Testis (tissue), 3 donors: Measurements from ENCODE around the gene BNC2. TPM values are rescaled to one million over a fixed set of nuclear protein-coding genes. Genes with fewer than 3 reads are reported as not detected.
A peak's percentile ranks its signal among the peaks of the same experiment; 100 is the strongest.

ENCODE experiments used
- DNase-seq: peaks from one replicate; pipeline ENCODE4 v3.0.0-alpha.2; 2019
- H3K27ac ChIP-seq, 2 donors: fragments of 200-600 bp; sonication (generic); one replicate each; pipeline ENCODE4 v1.5.1; 2019
- H3K27me3 ChIP-seq: fragments of 200-600 bp; sonication (generic); one replicate; pipeline ENCODE4 v1.5.1; 2019
- H3K36me3 ChIP-seq: fragments of 200-600 bp; sonication (generic); one replicate; pipeline ENCODE4 v1.5.1; 2017; ENCODE audit warnings: low read depth; ENCODE audit errors: missing control alignments
- H3K4me1 ChIP-seq: fragments of 200-600 bp; sonication (generic); one replicate; pipeline ENCODE4 v1.5.1; 2019
- H3K4me3 ChIP-seq, 2 donors: fragments of 200-600 bp; sonication (generic); one replicate each; pipeline ENCODE4 v1.5.1; 2017 to 2019
- H3K9me3 ChIP-seq: fragments of 200-600 bp; sonication (generic); one replicate; pipeline ENCODE4 v1.5.1; 2017
- POLR2A ChIP-seq: fragments of 450-650 bp; IDR thresholded peaks from one replicate; pipeline ENCODE4 v1.6.1; 2017; ENCODE audit warnings: antibody characterized with exemption, mild to moderate bottlenecking, moderate library complexity
- WGBS, 2 donors: methylation state at CpG; one replicate each; pipeline ENCODE4 v1.1.5; 2018; 5-methylcytosine and 5-hydroxymethylcytosine counted together
- intact Hi-C: fragments of 100-400 bp; cut with DNase I; formaldehyde crosslinking; loops from one replicate; pipeline ENCODE4 v1.15.1; 2023; ENCODE audit warnings: low total_unique reads
- polyA plus RNA-seq: library from polyadenylated mRNA; stranded (reverse); fragments of 350-450 nt; fragmentation: Illumina TruSeq; extraction: RNeasy Lipid Tissue Mini Kit (QIAGEN cat#74804); gene quantifications from one replicate; pipeline ENCODE4 v1.2.3, GENCODE V29; 2014; ENCODE audit warnings: low read depth, low replicate concordance; ENCODE audit not compliant: insufficient read depth
- total RNA-seq, 2 donors: library from RNA; depleted of rRNA; stranded (reverse); fragments of >200 nt; gene quantifications; one replicate each; pipeline ENCODE4 v1.2.3, GENCODE V29; 2016
- TF ChIP-seq, protein P1 (sequence below), 3 experiments: fragments of 450-650 bp in 2 of 3; fragments of 200-600 bp in 1 of 3; sonication (generic) in 1 of 3; IDR thresholded peaks; one replicate each; pipeline ENCODE4 v1.5.1; 2016 to 2019; ENCODE audit warnings: antibody characterized with exemption in 3 of 3, mild to moderate bottlenecking in 2 of 3, moderate library complexity in 1 of 3

BNC2 gene
- total and polyA plus RNA-seq, 3 donors from 2014 or later, result 14.6 to 35.2 (median 32.0) TPM

DNA sequence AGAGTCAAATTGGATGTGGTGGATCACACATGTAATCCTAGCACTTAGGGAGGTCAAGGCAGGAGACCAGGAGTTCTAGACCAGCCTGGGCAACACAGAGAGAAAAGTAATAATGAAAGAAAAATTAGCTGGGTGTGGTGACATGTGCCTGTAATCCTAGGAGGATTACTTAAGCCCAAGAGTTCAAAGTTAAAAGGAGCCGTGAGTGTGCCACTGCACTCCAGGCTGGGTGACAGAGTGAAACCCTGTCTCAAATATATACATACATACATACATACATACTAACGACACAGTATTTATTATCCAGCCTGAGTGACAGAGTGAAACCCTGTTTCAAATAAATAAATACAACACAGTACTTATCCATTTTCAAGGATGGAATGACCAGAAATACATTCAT is 180.3 kb downstream of the BNC2 start:
- peaks cover 19% of the 10 kb centered on the region for H3K4me1 ChIP-seq
- H3K27me3 ChIP-seq, result no peaks in the 10 kb centered on the region
- H3K9me3 ChIP-seq, result no peaks in the 10 kb centered on the region
- TF ChIP-seq, protein P1, sequence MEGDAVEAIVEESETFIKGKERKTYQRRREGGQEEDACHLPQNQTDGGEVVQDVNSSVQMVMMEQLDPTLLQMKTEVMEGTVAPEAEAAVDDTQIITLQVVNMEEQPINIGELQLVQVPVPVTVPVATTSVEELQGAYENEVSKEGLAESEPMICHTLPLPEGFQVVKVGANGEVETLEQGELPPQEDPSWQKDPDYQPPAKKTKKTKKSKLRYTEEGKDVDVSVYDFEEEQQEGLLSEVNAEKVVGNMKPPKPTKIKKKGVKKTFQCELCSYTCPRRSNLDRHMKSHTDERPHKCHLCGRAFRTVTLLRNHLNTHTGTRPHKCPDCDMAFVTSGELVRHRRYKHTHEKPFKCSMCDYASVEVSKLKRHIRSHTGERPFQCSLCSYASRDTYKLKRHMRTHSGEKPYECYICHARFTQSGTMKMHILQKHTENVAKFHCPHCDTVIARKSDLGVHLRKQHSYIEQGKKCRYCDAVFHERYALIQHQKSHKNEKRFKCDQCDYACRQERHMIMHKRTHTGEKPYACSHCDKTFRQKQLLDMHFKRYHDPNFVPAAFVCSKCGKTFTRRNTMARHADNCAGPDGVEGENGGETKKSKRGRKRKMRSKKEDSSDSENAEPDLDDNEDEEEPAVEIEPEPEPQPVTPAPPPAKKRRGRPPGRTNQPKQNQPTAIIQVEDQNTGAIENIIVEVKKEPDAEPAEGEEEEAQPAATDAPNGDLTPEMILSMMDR (IDR thresholded peaks at IDR 0.05), result no peak
- no peak for TF ChIP-seq POLR2A
- 65 to 79% methylated on average over 2 of the region's 2 CpGs for WGBS, 2 donors
- H3K27ac ChIP-seq, result no peak overlapping the region
- no peak for DNase-seq
- intact Hi-C loops, result no loop called here
- H3K36me3 ChIP-seq, result no peaks in the 10 kb centered on the region
- H3K4me3 ChIP-seq, result no peak overlapping the region

DNA sequence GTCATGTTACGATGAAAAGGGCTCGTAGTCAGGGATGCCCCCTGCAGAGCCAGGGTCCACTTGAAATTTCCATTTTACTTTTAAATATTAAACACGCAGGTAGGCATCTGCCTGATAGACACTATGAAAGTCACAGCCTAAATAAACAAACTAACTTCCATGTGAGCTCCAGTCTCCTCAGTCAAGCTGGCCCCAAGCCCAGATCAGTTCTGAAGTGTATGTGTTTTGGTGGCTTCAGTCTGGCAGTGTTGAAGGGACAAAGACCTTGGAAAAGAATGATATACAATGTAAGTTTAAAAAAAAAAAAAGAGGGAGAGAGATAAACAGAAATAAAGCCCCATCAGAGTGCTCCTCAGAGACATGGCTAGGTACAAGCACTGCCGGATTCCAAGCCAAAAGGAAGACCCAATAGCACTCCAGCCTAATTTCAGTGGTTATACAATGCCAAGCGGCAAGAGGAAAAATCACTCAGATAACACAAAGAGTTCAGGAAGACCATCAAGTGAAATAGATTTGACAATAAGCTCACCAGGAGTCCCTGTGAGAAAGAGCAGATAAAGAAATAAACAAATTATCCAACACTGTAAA is 181.0 kb downstream of the BNC2 start:
- Histone ChIP-seq H3K27me3 (no peaks in the 10 kb centered on the region), H3K4me3 (no peak overlapping the region), H3K9me3 (no peaks in the 10 kb centered on the region), H3K4me1 (peaks cover 19% of the 10 kb centered on the region), H3K27ac (peak overlapping the region in 1 of 2 donors; percentile 21), H3K36me3 (no peaks in the 10 kb centered on the region)
- intact Hi-C loops, result no loop called here
- TF ChIP-seq, protein P1 (IDR thresholded peaks at IDR 0.05), result no peak
- no peak for TF ChIP-seq POLR2A
- DNase-seq, result peak; percentile 88
- WGBS, 2 donors, result 29 to 42% methylated on average over 5 of the region's 5 CpGs

DNA sequence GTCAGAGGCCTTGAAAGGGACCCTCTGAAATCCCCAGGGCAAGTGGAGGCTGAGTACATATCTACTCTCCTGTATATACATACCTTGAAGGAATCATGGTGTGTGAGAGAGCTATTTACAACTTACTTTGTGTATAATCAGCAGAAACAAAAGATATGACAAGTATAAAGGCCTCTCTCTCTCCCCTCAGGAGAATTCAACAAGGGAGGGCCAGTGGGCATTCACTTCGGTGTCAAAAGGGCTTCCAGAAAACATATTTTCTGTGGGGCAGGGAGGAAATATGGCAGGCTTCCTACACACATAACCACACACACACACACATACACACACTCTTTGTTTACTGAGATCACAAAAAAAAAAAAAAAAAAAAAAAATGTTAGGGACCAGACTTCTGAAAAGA is 181.7 kb downstream of the BNC2 start:
- Histone ChIP-seq H3K27ac (no peak overlapping the region), H3K27me3 (no peaks in the 10 kb centered on the region), H3K4me1 (peaks cover 19% of the 10 kb centered on the region), H3K4me3 (no peak overlapping the region), H3K9me3 (no peaks in the 10 kb centered on the region), H3K36me3 (no peaks in the 10 kb centered on the region)
- no peak for DNase-seq
- TF ChIP-seq, protein P1 (IDR thresholded peaks at IDR 0.05), result no peak
- no peak for TF ChIP-seq POLR2A
- intact Hi-C loops, result no loop called here
- WGBS, 2 donors, result 33 to 50% methylated on average over 1 of the region's 1 CpG

DNA sequence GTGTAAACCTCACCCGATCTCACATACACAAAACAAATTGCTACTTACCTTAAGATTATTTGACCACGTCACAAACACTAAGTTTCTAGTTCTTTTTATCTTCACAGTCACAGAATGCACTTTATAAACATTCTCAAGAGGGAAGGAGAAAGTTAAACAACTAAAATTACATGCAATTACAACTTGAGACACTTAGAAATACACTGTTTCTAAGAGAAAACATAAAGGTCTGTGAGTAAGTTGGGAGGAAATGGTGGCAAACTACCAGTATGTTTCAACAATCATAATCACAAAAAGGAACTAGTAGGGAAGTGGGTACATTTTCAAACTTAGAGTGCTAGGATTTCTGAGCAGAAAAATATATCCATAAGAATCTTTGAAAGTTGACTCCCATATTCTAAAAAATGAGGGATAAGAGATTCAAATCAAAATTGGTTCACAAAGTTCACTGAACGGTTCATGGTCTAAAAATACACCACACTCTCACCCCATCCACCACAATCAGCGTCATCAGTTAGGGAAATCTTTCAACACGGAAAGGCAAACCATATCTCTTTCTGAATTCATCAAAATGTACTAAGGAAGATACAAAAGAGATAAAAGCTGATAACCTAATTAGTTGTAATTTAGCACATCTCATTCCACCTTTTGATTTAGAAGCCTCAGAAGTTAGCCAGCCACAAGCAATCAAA is 182.6 kb downstream of the BNC2 start:
- no peaks in the 10 kb centered on the region for H3K36me3 ChIP-seq
- intact Hi-C loops, result no loop called here
- H3K27ac ChIP-seq, result no peak overlapping the region
- 68 to 74% methylated on average over 5 of the region's 5 CpGs for WGBS, 2 donors
- peaks cover 19% of the 10 kb centered on the region for H3K4me1 ChIP-seq
- H3K27me3 ChIP-seq, result no peaks in the 10 kb centered on the region
- DNase-seq, result no peak
- no peak for TF ChIP-seq POLR2A
- TF ChIP-seq, protein P1 (IDR thresholded peaks at IDR 0.05), result no peak
- no peaks in the 10 kb centered on the region for H3K9me3 ChIP-seq
- no peak overlapping the region for H3K4me3 ChIP-seq

DNA sequence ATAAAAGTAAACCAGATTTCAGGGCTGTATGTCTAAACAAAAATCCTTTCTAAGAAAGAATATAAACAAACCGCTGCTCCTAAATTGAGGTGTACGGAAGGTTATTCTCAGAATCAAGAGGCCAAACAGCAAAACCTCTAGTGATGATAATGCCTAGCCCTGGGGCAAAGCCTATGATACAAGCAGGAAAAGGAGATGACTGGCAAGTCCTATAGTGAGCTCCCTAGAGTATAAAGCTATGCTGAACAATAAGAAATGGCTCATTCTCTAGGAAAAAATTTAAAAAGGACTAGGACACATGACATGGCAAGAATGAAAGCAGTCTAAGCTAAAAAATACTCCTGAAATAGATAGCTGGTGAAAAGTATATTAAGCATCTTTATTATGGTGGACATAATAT is 187.1 kb downstream of the BNC2 start:
- intact Hi-C loops, result no loop called here
- TF ChIP-seq, protein P1 (IDR thresholded peaks at IDR 0.05), result no peak
- no peak for TF ChIP-seq POLR2A

More for the DNA sequence above, 187.1 kb downstream of the BNC2 start:
- 90 to 94% methylated on average over 2 of the region's 2 CpGs for WGBS, 2 donors
- Histone ChIP-seq H3K27ac (no peak overlapping the region), H3K4me1 (peaks cover 5% of the 10 kb centered on the region), H3K27me3 (no peaks in the 10 kb centered on the region), H3K36me3 (no peaks in the 10 kb centered on the region), H3K4me3 (no peak overlapping the region), H3K9me3 (no peaks in the 10 kb centered on the region)
- DNase-seq, result no peak
